Measurements from ENCODE around the gene ACAD8.
"Not testable (repeated sequence)": the region's sequence is repeated elsewhere in the genome, so short reads cannot be mapped to it uniquely, and the experiment has no call there.

ACAD8 gene

DNA sequence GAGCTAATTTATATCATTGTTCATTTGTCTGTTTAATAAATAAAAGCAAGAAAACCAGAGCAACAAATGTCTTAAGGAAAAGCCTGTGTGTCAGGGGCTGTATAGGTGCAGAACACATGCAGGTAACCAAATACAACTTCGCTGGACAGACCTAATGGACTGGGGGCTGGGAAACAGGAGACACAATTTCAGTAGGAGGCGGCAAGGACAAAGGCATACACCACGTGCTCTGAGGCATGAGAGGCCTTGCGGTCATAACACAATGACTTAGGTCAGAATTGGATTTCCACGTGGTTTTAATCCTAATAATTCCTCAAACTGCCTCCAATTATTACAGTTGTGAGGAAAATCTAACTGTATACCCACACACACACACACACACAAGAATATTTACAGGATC, 14.1 kb downstream of the ACAD8 start:
- DNase-seq (ENCODE audit: low spot score): no peak

DNA sequence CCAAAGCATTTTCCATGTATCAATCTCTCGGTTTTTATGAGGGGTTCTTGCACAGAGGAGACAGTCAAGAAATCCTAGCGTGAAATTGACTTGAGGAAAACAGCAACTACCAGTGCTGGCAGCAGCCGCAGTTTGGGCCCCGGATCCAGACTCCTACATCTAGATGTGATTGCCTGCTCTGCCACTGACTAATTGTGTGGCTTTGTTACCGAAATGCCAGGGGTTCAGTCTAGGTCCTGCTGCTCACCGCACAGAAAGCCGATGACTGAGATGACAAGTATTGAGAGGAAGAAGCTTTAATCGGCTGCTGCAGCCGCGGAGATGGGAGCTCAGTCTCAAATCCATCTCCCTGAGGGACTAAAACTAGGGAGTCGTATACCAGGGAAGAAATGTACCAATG, 14.6 kb downstream of the ACAD8 start:
- DNase-seq (ENCODE audit: low spot score): no peak

DNA sequence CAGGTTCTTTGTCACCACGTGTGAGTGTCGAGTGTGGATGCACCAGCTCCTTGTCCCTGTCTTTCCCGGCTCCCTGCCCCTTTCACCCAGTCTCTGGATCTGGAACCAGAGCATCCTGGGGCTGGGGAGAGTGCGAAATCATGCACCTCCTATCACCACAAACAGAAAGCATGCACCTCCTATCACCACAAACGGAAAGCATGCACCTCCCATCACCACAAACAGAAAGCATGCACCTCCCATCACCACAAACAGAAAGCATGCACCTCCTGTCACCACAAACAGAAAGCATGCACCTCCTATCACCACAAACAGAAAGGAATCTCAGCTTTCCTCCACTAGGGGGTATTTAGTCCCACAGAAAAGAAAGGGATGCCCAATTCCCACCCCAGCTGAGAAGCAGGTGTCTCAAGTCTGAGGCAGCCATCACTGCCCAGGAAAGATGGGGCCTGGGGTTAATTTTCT, 16.9 kb downstream of the ACAD8 start:
- DNase-seq (ENCODE audit: low spot score): no peak

DNA sequence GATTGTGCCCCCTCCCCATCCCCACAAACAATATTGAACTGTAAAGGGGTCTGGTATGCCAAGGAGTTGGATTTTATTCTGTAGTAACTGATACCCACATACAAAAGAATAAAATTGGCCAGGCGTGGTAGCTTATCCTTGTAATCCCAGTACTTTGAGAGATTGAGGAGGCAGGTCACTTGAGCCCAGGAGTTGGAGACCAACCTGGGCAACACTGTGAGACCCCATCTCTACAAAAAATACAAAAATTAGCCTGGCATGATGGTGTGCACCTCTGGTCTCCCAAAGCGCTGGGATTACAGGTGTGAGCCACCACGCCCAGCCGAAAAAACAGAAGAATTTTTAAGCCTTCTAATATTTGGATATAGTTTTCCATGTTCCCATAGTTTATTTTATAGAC, 18.6 kb downstream of the ACAD8 start:
- no peak for DNase-seq (ENCODE audit: low spot score)

DNA sequence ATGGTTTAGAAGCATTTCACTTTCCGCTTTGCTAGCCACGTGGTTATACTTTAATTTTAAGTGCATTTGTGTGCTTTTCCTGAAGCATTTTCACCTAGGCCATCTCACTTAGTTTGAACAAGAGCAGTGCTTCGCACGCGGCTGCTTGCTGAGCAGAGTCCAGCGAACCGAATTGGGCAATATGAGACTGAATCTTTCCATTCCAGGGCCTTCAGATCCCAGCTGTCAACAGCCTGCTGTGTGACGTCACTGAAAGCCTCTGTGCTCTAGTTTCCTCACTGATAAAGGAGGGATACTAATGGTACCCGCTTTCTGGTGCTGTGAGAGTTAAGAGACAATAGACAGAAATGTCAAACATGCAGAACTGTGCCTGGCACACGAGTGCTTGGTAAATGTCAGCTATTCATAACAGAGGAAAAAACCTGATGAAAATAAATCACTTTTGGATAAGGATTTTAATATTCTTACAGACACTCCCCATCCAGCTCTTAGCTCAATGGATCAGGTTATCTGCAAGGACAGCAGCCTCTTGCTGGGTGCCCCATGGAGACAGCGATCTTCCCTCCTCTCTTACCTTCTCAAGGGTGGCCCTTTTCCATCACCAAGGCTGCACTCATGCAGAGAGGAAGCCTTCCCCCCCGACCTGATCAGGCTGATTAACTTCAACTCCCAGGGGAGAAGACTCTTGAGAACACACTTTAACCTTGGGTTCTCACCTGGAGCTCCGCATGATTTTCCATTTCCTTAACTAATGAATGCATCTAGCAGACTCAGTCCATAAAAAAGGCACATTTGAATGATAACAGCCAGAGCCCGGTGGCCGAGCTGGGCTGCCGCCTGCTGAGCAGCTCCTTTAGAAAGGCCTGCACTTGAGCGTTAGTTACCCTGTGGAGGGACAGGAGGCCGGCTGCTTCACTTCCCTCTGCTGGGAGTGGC, 19.3 kb downstream of the ACAD8 start:
- DNase-seq (ENCODE audit: low spot score): no peak

DNA sequence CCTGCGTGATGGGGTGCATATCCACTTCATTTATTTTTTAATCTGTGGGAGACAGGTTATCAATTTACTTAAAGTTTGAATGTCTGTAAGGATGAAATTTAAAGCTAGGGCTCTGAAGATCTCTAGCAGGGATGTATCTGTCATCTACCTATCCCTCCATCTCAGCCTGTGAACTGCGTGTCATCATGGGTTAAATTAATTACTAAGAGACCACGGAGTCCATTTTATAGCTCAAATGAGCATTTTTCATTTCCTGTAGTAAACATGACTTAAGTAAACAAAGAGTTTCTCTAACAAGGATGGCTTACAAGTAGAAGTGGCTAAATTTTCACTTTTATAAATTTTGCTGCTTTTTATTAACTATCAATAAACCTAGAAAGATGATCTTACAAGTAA, 19.9 kb downstream of the ACAD8 start:
- DNase-seq (ENCODE audit: low spot score): no peak

DNA sequence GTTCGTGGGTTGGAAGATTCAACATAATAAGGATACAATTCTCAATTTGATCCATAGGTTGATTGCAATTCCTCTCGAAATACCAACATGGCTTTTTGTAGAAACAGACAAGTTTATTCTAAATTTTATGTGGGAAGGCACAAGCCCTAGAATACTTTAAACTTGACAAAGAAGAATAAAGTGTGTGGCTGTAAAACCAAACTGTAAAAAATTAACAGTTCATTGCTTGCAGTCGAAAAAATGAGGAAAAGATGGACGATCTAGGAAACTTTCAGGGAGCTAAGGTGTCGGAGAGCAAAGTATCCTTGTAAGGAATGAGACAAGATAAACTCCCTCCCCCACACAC, 21.8 kb downstream of the ACAD8 start:
- no peak for DNase-seq (ENCODE audit: low spot score)

DNA sequence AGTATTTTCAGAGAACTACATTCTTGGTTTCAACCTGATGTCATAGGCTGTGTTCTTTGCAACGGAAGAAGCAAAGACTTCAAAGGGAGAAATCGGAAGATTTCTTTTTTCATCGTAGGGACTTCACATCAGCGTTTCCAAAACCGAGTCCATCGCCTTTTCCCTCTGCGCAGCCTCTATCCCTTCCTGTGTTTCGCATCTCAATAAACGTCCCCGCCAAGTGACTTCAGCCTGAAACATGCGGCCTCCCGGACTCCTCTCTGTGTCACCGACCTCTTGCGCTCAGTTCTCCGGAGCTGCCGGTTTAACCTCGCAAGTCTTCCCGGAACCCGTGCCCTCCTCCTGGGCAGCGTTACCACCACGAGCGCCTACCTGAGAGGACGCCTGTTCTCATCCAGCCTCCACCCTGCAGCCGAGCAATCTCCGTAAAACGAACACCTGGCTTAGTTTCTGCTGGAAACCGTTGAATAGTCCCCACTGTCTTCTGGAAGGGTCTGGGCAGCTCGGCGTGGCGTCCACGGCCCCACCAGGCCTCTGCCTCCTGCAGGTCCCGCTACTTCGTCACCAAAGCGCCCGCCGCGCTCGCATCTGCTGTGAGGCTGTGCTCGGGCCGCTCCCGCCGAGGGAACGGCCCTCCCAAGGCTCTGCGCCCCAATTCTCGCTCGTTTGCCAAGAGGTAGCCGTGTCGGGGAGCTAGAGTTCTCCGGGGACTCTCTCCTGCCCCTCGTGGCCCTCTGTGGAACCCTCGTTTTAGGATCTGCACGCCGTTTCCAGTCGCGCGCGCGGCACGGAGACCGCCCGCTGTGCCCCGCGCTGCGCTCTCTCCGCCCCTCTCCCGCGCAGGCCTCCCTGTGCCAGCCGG, 22.4 kb downstream of the ACAD8 start, which contains the start of gene GLB1L3:
GLB1L3 (plus strand) TSS at position 846 of the 862 bp plus-strand sequence. CDS start 362 bp downstream, outside the sequence.
- peak; percentile 64 for DNase-seq (ENCODE audit: low spot score)

DNA sequence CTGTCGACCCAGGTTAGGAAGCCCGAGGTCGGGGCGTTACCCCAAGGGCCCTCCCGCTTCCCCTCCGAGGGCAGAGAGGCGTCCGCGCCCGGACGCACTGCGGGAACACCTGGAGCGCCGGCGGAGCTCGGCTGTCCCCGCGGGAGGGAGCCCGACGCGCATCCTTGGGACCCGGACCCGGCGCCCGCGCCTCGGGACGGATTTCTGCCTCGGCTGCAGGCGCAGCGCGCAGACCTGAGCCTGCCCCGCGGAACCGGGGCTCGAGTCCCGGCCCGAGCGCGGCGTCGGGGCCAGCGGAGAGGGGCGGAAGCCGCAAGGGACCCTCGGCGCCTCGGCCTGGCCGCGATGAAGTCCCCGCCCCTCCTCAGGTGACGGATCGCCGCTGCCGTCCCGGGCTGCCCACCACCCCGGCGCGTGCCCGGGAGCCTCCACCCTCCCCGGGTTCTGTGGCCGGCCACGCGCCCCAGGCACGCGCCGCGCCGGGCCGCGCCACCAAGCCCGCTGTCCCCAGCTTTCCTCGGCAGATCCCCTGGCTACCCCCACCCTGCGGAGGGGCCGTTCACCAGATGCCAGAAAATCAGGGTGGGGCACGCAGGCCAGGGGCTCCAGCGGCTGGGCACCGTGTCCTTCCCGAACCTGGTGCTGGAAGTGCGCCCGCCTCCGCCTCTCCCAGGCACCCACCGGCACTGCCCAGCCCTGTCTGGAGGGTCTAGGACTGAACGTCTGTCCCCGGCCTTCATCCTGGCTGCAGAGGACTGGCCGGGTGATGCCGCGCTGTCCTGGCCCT, 23.2 kb downstream of the ACAD8 start:
- DNase-seq (ENCODE audit: low spot score): no peak

DNA sequence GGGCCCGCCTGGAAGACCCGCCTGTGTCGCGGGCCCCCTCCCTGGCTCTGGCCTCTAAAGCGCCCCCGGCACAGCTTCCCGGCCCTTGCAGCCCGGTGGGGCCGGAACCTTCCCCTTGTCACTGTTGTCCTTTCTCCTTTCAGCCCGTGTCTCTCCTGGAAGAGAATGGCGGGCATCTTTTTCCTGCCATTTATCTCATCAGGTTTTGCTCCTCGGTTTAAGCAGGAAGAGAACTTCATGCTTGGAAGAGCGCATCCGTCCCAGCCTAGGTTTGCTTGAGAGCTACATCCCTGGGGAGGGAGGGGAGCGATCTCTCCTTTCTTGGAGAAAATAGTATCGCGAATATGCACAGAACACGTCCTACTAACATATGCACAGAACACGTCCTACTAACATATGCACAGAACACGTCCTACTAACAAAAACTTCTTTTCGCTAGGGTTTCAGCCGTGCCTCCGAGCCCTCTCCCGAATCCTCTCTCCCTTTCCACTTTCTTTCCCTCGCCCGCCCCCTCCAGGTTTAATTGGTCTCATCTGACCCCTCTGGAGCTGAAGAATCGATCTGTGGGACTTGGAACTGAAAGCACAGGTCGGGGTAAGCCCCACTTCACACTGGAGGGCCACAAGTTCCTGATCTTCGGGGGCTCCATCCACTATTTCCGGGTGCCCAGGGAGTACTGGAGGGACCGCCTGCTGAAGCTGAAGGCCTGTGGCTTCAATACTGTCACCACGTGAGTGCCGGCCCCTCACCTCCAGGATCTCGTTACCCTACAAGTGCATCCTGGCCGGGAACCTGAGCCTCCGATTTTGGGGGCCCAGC, 24.0 kb downstream of the ACAD8 start:
- DNase-seq (ENCODE audit: low spot score): no peak

DNA sequence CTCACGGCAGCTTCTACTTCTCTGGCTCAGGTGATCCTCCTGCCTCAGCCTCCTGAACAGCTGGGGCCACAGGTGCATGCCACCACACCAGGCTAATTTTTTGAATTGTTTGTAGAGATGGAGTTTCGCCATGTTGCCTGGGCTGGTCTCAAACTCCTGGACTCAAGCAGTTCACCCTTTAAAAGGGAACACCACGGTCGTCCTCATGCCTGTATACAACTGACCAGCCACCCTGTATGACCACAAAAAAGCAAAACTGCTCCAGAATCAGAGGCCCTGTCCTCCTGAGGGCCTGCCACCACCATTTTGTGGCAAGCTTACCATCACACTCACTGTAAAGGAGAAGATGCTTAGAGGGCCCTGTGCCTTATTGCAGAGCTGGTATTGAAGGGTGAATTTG, 25.0 kb downstream of the ACAD8 start:
- DNase-seq (ENCODE audit: low spot score): no peak

DNA sequence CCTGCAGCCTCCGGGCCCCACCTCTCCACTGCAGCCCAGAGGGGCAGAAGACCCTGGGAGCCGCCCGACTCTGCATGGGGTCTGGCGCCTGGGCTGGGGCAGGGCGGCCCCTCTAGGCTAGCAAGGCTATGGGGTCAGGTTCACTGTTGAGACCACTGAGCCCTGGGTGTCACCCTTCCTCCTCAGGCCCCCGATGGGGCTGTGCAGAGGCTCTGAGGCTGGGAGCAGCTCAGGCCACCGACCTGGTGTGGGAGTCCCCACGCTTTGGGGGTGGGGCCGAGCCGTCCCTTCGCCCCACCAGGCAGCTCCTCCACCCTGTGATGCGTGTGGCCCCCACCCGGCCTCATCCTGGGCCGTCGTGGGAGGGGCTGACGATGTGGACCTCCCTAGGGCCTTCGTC, 28.3 kb downstream of the ACAD8 start:
- not testable (repeated sequence) for DNase-seq (ENCODE audit: low spot score)

DNA sequence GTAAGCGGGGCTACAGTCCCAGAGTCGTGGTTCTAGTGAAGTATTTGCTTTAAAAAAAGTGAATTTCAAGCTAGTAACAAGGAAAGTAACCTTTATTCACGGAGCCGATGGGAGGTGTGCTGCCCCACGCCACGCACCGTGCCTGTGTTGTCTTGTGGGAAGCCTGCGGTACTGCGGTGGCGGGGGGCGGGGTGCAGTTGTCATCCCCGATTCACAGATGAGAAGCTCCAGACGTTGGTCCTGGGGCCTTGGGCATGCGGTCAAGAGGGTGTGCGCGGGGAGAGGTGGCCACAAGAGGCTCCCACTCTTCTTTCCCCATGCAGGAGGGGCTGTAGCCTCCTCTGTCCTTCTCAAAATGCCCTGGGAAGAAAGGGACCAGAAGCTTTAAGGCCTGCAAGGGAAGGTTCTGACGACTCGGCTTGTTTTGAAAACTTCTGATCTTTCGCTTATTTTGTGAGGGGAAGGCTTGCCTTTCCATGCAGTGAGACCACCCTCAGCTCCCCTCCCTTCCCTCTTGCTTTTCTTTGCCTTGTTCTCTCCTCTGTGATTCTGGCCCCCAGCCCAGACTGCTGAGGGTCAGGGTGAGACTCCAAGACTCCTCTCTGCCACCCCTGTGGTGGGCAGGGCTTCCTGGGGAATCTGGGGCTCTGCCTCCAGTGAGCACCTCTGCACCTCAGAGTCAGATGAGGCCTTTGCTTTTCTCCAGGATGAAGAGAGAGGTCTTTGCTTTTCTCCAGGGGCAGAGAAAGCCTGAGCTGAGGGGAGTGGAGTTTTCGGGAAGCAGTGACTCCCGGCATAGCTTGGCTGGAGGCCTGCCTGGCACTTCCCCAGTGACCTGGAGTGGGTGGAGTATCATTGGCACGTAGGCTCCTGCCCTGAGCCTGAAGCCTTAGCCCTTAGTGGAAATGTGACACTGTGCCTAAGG, 29.0 kb downstream of the ACAD8 start:
- no peak for DNase-seq (ENCODE audit: low spot score)

DNA sequence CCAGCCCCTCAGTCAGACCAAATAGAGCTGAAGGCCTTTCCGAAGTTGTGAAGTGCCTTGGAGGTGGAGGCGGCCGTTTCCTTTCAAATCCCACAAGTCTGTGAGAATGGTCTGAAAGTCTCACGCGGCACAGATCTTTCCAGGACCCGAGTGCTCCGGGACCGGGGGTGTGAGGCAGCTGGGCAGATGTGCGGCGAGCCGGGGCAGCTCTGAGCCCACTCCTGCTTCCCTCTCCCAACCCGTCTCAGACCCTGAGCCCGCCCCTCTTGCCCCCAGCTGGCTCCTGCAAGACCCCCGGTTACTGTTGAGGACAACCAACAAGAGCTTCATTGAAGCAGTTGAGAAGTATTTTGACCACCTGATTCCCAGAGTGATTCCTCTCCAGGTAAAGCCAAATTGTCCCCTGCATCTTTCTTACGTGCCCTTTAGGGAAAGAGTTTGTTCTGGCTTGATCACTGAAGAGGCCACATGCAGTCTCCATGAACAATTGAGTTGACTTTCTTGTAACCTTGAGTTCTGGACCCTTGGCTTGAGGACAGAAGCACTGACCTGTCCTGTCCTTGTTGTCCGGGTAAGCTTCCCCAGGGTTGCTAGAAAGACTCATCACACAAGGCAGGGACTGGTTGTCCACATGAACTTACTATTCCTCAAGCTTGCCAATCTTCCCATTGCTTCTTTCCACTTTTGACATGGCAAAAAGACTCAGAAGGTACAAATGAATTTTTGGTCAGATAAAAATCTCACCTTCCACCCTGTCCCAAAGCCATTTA, 30.3 kb downstream of the ACAD8 start:
- DNase-seq (ENCODE audit: low spot score): no peak

DNA sequence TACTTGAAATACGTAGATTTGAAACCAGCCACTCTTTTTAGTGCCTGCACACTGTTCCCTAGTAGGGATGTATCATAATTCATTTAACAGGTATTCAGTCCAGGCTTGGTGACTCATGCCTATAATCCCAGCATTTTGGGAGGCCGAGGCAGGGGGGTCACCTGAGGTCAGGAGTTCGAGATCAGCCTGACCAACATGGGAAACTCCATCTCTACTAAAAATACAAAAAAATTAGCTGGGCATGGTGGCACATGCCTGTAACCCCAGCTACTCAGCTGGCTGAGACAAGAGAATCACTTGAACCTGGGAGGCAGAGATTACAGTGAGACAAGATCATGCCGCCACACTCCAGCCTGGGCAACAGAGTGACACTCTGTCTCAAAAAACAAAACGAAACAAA, 31.0 kb downstream of the ACAD8 start:
- not testable (repeated sequence) for DNase-seq (ENCODE audit: low spot score)

DNA sequence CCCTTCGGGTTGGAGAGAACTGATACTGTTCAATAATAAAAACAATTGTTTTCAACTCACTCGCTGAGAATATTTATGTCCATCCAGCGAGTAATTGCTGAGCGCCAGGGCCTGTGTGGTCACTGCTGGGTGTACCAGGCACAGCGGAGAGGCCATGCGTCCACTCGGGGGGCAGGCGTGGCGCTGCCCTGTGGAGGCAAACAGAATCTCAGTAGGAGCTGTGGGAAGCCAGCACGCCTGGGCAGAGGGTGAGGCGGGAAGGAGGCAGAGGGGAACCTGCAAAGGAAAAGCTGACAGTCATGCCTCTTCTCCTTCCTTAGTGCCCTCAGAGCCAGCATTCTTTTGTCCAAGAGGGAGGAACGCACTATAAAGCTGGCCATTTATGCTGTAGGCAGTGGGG, 34.2 kb downstream of the ACAD8 start:
- no peak for DNase-seq (ENCODE audit: low spot score)

DNA sequence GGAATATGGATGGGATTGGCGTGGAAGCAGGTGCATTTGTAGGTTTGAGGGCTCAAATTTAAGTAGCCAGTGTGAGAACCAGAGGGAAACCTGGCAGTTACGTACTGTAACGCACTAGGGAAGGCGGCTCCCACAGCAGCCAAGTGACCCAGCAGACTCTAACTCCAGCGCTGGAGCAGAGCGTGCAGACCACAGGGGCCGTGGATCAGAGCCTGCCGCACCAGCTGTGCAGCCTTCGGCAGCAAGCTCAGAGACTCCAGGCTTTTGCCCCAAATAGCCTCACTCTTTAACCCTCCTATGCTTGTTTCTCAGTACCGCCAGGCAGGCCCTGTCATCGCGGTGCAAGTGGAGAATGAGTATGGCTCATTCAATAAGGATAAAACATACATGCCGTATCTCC, 35.1 kb downstream of the ACAD8 start:
- no peak for DNase-seq (ENCODE audit: low spot score)

DNA sequence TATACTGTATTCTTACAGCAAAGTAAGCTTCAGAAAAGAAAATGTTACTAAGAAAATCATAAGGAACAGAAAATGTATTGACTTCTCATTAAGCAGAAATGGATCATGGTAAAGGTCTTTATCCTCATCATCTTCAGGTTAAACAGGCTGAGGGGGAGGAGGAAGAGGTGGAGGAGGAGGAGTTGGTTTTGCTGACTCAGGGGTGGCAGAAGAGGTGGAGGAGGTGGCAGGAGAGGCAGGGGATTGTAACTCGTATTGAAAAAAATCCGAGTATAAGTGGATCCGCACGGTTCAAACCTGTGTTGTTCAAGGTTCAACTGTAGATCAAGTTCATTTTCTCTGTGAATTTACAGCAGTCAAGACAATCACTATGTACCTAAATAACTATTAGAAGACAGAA, 35.8 kb downstream of the ACAD8 start:
- DNase-seq (ENCODE audit: low spot score): no peak

DNA sequence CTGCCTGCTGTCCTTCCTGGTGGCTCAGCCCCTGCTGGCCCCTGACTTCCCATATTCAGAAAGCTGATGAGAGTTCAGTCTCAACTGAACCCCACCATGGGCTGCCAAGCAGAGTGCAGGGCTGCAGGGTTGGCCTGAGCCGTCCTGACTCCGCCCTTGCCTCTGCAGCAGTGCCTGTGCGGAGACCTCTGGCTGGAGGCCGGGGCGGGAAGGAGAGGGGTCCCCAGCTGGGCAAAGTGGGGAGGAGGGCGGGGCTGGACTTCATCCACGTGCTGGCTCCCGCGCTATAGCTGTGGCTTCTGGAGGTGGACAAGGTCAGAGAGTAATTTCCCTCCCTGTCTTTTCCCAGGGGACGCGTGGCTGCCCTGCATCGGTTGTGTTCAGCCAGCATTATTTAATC, 36.4 kb downstream of the ACAD8 start:
- no peak for DNase-seq (ENCODE audit: low spot score)

Measured in GM03348 (cell line).